ENCODE measurements around the gene NBL1.

- TF ChIP-seq CTCF (IDR thresholded peaks at IDR 0.05; ENCODE audit: low read depth, low read length, poor library complexity, severe bottlenecking) (no peak), EZH2phosphoT487 (IDR thresholded peaks at IDR 0.05; ENCODE audit: borderline replicate concordance, low read length) (no peak)
Observed at GRCh38 chr1:19622204-19622603, 21.9 kb upstream of the NBL1 start.

Measured in DOHH2 (cell line).